Mucosa of stomach (tissue), 1 donor: ENCODE measurements around the gene CCNK.

Source experiments
- H3K27me3 ChIP-seq: one replicate; pipeline ENCODE4 v1.7.0; 2013; ENCODE audit warnings: mild to moderate bottlenecking, low read length; ENCODE audit not compliant: control insufficient read depth, insufficient read depth
- H3K36me3 ChIP-seq: one replicate; pipeline ENCODE4 v1.7.0; 2013; ENCODE audit warnings: low read length; ENCODE audit not compliant: control insufficient read depth, insufficient read depth
- H3K4me1 ChIP-seq: one replicate; pipeline ENCODE4 v1.7.0; 2013; ENCODE audit warnings: mild to moderate bottlenecking, low read length; ENCODE audit not compliant: control insufficient read depth, insufficient read depth
- H3K4me3 ChIP-seq: one replicate; pipeline ENCODE4 v1.7.0; 2013; ENCODE audit warnings: low read length
- H3K9ac ChIP-seq: one replicate; pipeline ENCODE4 v1.7.0; 2013; ENCODE audit warnings: mild to moderate bottlenecking, low read length, moderate library complexity
- H3K9me3 ChIP-seq: one replicate; pipeline ENCODE4 v1.7.0; 2013; ENCODE audit warnings: mild to moderate bottlenecking, low read length, moderate library complexity; ENCODE audit not compliant: control insufficient read depth
- donor health status: Pancreatic carcinoma.

The CCNK gene

DNA sequence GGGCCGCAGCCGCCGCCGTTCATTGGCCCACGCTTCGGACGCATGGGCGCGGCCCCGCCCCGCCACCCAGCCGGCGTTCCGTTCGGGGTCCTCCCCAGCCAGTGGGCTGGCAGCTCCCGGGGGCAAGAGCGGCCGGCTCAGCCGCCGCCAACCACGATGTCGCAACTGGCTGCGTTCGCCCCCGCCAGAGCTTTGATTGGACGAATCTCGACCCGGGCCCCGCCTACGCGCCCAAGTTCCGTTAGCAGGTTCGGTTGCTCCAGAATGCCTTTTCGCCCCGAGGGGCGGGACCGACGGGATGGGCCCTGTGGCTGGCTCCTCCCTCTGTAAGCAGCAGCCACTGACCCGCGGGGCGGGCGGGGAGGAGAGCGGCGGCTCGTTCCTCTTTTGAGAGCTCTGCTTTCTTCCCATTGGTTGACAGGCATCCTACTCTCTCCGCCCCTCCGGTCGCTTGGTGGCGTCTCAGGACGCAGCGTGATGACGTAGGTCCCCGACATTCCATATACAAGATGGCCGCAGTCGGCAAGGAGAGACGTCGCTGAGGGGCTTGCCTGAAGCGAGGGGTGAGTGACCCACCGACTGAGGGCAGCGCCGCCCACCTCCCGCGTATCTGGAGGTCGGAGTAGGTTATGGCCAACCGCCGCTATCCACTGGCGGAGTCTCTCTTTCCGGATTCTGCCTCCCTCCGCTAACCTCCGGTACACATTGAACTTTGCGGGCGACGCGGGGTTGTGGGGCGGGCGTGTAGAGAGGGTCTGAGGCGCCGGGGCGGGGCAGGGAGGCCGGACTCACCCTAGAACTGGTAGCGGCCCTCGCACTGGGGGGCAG lies at the start of gene CCNK:
TSS of gene CCNK (plus strand) at position 493 of the 828 bp plus-strand sequence. CDS start 11,269 bp downstream, outside the sequence.
- Histone ChIP-seq H3K9ac (peak within 1 kb of the TSS; percentile 92), H3K4me3 (peak within 1 kb of the TSS; percentile 71), H3K9me3 (no peaks in the 10 kb centered on the region), H3K36me3 (no peaks in the 10 kb centered on the region), H3K27me3 (no peaks in the 10 kb centered on the region), H3K4me1 (peaks cover 15% of the 10 kb centered on the region)

DNA sequence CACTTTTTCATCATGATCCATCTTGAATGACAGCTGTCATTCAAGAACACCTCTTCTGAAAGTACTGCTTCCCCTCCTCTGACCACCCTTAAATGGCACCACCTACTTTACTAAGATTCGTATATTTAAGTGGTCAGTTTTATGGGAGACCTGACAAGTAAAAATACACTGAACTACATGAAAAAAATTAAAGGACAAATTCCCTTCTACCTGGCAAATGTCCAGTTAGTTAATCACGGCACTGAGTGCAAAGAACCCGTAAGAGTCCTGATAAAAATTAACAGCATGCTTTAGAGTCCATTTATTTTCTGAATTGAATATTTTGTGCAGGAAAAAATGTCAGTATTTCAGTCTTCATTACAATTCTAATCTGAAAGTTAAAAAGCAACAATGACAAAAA lies 49.2 kb upstream of the CCNK start:
- Histone ChIP-seq H3K9ac (no peak overlapping the region), H3K27me3 (no peaks in the 10 kb centered on the region), H3K4me3 (no peak overlapping the region), H3K9me3 (no peaks in the 10 kb centered on the region), H3K36me3 (no peaks in the 10 kb centered on the region), H3K4me1 (peaks cover 7% of the 10 kb centered on the region)

DNA sequence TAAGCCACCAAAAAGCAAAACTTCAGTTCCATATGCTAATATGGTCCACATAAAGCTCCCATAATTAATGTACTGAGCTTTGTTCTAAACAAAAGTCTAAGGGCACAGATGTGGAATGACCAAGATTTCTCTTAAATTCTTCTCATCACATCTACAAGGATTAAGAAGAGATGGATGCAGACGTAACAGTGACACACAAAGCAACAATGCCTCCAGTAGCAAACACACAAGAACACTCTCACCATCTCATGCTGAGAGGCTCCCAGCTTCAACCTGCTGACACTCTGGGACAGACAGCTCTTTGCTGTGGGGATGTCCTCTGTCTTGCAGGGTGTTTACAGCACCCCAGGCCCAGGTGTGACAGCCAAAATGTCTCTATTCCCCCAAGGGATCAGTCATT lies 48.7 kb upstream of the CCNK start:
- Histone ChIP-seq H3K27me3 (no peaks in the 10 kb centered on the region), H3K9ac (no peak overlapping the region), H3K9me3 (no peaks in the 10 kb centered on the region), H3K4me3 (no peak overlapping the region), H3K4me1 (peaks cover 7% of the 10 kb centered on the region), H3K36me3 (no peaks in the 10 kb centered on the region)

DNA sequence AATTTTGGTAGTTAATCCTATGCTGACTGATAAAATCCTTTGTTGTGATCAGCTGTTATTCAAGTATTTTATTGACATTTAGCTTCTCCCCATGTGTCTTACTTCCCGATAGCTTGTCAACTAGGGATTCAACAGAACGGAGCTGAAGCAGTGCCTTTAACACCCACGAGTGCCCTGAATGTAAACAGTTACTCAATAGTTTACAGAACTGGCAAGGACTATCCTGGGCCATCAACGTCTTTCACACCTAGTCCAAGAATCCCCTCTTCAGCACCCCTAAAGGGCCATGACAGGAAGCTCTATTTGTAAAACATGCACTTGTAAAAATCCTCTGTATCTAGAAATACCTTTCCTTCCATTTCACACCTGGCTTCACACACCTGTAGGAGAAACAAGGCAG lies 45.9 kb upstream of the CCNK start:
- H3K9ac ChIP-seq, result no peak overlapping the region
- no peaks in the 10 kb centered on the region for H3K36me3 ChIP-seq
- H3K4me3 ChIP-seq, result no peak overlapping the region
- H3K4me1 ChIP-seq, result peaks cover 3% of the 10 kb centered on the region
- H3K9me3 ChIP-seq, result no peaks in the 10 kb centered on the region
- no peaks in the 10 kb centered on the region for H3K27me3 ChIP-seq

DNA sequence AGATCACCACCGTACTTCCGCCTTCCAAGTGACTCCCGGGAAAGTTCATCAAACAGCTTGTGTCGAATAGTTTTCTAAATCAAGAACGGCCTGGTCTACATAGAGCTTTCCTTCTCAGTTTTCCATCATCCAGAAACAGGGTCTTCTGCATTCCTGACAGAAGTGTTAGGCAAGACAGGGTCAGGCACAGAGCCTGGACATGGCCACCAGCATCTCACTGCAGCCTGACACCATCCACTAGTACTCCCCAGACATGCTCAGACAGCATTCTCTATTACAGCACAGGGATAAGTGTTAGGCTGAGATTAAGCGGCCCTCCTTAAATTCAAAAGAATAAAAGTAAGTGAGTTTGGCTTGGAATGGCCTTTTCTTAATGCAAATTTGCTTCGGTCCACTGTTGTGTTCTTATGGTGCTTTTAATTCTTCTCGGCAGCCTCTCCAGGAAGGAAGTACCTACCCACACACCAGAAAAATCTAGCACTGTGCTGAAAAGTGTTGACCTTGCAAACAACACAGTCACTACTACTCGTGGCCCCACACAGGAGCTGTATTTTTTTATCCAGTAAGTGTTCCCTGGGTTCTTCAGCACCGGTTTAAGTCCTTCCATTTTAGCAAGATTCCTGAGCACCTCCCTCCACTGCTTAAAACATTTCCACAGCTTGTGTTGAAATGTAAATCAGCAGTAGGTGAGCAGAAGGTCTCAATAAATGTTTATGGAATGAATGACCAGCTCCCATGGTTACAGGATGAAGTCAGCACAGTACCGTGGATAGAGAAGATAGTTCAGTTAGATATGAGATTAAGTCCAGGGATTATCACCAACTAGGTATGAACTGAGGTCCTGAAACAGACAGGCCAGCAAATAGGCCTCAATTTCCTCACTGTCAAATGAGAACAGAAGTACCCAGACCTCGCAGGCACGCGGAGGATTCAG lies 44.7 kb upstream of the CCNK start:
- H3K36me3 ChIP-seq, result no peaks in the 10 kb centered on the region
- no peak overlapping the region for H3K4me3 ChIP-seq
- no peaks in the 10 kb centered on the region for H3K4me1 ChIP-seq
- H3K27me3 ChIP-seq, result no peaks in the 10 kb centered on the region
- no peaks in the 10 kb centered on the region for H3K9me3 ChIP-seq
- no peak overlapping the region for H3K9ac ChIP-seq

DNA sequence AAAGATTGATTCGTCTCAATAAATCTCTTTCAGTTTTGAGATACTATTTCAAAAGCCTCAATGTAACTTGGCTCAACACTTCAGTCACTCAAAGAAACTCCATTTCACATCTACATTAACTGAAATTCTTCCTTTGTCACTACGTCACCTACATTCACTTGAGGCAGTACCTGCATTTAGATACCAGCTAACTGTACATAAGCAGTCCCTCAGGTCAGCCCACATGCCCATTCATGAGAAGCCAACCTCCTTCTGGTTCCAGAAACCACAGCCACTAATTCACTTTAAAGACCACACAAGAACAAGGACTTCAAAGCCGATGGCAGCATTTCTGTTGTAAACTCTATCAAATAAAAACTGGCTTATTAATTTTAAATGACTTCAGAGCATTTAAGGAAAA lies 43.5 kb upstream of the CCNK start:
- H3K9me3 ChIP-seq, result no peaks in the 10 kb centered on the region
- no peaks in the 10 kb centered on the region for H3K4me1 ChIP-seq
- H3K36me3 ChIP-seq, result no peaks in the 10 kb centered on the region
- no peaks in the 10 kb centered on the region for H3K27me3 ChIP-seq
- no peak overlapping the region for H3K4me3 ChIP-seq
- no peak overlapping the region for H3K9ac ChIP-seq

DNA sequence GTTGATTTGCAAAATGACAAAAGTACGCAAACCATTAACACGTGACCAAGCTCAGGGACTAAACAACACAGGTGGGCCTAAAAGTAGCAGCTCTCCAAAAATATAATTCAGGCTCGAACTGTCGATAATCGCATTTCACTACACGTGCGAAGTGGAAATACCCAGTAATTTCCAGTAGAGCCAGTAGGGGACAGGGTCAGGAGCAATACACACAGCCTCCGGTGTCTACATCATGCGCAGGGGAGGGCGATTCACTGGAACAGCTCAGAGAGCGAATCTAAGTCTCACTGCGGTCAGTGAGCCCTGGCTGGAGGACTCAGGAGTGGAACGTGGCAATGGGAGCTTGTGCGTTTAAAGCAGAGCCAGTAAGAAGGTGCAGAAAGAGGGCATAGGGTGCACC lies 40.9 kb upstream of the CCNK start:
- H3K36me3 ChIP-seq, result no peaks in the 10 kb centered on the region
- H3K9ac ChIP-seq, result no peak overlapping the region

DNA sequence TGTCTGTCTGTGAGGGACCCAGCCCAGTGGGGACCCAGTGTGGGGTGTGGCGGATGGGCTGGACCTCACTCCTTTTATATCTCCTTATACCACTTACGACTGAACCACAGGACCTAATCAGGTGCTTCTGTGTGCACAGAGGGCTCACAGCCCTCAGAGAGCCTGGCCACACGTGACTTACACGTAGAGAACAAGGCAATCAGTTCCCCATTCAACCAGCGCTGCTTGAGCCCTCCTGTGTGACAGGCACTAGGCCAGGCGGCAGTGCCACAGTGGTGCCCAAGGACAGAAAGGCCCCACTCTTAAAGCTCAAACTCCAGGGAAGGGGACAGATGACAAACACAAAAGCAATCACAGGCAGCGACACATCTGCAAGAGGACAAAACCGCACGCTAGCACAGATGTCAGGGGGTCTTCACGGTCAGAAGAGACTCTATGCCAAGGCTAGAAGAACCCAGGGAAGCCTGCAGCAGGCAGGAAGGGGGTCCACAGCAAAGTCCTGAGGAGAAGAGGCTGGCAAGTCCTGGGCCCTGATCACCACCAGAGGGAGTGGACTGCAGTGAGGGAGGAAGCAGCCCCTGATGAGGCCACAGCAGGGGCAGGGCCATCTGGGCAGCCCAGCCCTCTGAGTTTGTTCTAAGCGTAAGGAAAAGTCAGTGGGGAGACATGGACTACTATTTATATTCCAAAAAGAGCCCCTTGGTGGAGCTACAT lies 39.9 kb upstream of the CCNK start:
- Histone ChIP-seq H3K27me3 (no peaks in the 10 kb centered on the region), H3K9ac (no peak overlapping the region), H3K9me3 (no peaks in the 10 kb centered on the region), H3K4me3 (no peak overlapping the region), H3K36me3 (no peaks in the 10 kb centered on the region), H3K4me1 (no peaks in the 10 kb centered on the region)

More for the DNA sequence above, 40.9 kb upstream of the CCNK start:
- Histone ChIP-seq H3K4me3 (no peak overlapping the region), H3K4me1 (no peaks in the 10 kb centered on the region), H3K27me3 (no peaks in the 10 kb centered on the region), H3K9me3 (no peaks in the 10 kb centered on the region)

DNA sequence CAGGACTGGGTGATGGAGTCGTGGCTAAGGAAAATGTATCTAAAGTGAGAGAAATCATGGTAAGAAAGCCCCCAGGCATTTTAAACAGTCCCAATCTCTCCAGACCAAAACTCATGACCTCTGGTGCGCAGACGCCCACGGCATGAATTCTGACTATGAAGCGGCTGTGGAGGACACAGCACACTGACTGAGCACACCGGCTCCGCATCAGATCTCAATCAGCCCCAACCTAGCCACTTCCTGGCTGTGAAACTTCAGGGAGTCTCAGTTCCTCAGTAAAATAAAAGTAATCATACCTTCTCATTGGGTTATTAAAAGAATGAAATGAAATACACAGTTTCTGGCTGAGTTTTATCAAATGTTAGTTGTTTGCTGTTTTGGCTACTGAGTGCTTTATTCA lies 39.3 kb upstream of the CCNK start:
- H3K9ac ChIP-seq, result no peak overlapping the region
- no peaks in the 10 kb centered on the region for H3K4me1 ChIP-seq
- no peaks in the 10 kb centered on the region for H3K9me3 ChIP-seq
- H3K36me3 ChIP-seq, result no peaks in the 10 kb centered on the region
- no peaks in the 10 kb centered on the region for H3K27me3 ChIP-seq
- no peak overlapping the region for H3K4me3 ChIP-seq

DNA sequence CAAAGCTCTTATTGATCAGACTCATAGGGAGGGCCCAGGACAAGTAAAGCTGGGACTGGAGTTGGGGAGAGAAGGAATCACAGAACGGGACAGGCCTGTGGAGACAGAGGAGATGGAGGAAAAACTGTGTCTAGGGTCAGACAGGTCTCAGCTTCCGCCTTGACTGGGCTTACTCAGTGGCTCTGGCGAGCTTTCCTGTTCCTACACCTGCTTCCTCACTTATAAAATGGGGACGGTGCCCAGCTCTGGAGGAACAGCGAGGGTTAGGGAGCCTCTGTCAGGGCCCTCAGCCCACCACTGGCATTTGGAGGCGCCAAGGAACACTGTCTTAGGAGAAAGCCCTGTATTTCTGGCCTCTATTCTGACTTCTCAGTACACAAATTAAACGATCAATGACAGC lies 35.3 kb upstream of the CCNK start:
- Histone ChIP-seq H3K9ac (no peak overlapping the region), H3K9me3 (no peaks in the 10 kb centered on the region), H3K4me3 (no peak overlapping the region), H3K4me1 (peaks cover 6% of the 10 kb centered on the region), H3K27me3 (no peaks in the 10 kb centered on the region), H3K36me3 (no peaks in the 10 kb centered on the region)

DNA sequence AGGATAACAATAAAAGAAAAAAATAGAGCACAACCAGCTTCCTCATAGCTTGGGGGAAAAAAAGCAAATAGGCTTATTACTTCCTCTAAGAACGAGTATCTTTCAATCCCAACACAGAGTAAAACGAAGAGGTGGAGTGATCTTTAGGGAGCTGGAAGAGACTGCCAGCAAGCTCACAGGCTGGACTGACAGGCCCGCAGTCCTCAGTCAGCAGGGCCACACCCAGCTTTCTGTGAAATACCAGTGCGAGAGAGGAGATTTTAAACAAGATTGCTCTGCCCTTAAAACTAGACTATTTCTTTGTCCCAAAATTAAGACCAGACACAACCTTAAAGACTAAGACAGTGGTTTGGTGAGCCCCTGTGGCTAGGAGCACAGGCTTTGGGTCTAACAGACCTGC lies 33.5 kb upstream of the CCNK start:
- H3K4me1 ChIP-seq, result peaks cover 6% of the 10 kb centered on the region
- H3K36me3 ChIP-seq, result no peaks in the 10 kb centered on the region
- no peaks in the 10 kb centered on the region for H3K9me3 ChIP-seq
- no peak overlapping the region for H3K4me3 ChIP-seq
- H3K9ac ChIP-seq, result no peak overlapping the region
- no peaks in the 10 kb centered on the region for H3K27me3 ChIP-seq

DNA sequence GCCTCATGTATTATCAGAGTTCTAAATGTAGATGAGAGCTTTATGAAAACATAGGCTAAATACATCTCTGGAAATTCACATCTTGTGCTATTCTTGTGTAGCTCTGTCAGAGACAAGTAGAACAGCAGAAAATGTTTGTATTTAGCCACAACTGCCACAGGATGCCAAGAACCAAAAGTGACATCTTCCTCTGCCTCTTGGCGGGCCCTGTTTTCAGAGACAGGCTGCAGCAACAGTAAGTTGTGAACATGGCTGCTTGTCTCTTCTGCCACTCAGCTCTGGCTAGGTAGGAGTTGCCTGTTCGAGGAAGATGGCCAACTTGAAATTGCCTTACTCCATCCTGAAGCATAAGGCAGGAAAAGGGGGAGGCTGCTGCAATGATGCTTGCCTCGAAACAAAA lies 30.9 kb upstream of the CCNK start:
- no peaks in the 10 kb centered on the region for H3K27me3 ChIP-seq
- H3K4me3 ChIP-seq, result no peak overlapping the region
- no peaks in the 10 kb centered on the region for H3K36me3 ChIP-seq
- H3K9ac ChIP-seq, result no peak overlapping the region
- no peaks in the 10 kb centered on the region for H3K9me3 ChIP-seq
- peaks cover 6% of the 10 kb centered on the region for H3K4me1 ChIP-seq
